ENCODE data around the gene ZNF546.

The ZNF546 gene

DNA sequence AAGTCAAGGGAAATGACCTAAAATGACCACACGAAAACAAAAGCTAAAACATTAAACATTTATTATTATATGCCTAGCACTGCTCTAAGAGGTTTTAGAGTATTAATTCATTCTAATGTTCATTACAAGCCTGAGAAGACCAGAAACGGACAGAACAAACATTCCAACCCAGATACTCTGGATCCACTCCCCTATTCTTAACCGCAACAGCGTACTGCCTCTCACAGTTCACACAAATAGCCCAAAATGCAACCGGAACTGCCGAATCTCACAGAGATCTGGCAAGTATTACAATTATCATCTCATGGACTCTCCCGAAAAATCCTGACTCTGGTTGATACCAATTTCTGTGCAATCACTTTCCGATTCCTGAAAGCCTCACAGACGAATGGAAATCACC, 57.8 kb downstream of the ZNF546 start:
- DNase-seq (ENCODE audit: low read depth in 1 of 2, low spot score in 1 of 2): no peak

DNA sequence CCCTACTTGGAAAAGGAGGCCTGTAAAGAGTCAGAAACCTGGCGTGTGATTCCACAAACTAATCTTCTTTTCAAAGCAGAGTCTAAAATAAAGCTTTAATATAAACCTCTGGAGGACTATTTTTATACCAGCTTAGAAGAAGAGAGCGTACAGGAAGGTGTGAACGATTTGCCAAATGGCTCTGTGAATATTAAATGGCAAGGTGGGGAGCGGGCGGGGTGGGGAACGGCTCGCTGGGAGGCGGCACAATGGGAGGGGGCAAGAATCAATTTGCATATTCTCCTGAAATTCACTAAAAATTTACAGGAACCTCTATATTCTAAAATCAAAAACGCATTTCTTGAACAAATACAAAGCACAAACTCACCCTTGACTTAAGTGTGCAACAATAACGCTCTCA, 58.2 kb downstream of the ZNF546 start:
- DNase-seq (ENCODE audit: low read depth in 1 of 2, low spot score in 1 of 2): no peak

DNA sequence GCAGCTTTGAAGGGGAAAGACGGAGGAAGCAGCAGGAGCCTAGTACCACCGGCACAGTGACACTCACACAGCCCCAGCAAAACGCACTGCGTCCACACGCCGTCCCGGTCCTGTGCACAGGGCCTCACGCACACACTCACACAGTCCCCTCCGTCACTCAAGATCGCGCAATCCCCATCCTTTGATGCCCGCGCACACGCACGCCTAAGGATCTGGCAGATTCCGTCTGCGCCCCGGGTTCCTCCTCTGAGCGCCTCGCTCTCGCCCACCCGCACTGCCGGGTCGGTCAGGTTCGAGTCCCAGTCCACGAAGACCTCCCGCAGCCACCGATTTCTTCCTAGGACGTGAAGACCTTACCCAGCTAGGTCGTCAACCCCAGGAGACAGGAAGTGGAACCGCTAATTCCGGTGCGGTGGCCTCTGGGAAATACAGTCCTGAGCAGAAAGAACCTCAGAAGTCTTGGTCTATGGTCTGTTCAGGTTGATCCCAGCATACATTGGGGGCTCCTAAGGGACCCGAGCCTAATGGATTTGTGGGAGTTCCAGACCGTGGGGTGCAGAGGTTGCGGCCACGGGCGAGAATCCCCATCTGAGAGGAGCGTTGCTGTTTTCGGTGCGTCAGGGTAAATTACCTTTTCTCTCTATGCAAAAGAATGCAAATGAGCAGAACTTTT, 59.1 kb downstream of the ZNF546 start, which contains the start of gene ZNF780B:
Gene ZNF780B (minus strand): TSS at position 400 of the 673 bp plus-strand sequence. CDS start 5,899 bp downstream, outside the sequence.
- peak; percentile 38 to 40 for DNase-seq (ENCODE audit: low read depth in 1 of 2, low spot score in 1 of 2)

DNA sequence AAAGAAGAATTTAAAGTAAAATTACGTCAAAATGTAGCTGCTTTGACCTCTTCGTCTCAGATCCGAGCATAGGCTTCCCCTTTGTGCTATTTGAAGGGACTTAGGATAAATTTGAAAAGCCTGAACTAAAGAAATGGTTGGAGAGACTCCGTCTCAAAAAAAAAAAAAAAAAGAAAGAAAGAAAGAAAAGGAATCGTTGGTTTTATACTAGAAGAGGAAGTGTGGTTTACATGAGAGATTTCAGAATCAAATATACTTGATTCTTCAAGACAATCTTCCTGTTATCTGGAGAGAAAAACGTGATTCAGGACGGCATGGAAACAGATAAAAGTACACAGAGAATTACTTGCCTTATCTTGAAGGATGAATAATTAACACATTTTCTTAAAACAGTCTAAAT, 59.6 kb downstream of the ZNF546 start:
- no peak for DNase-seq (ENCODE audit: low read depth in 1 of 2, low spot score in 1 of 2)

DNA sequence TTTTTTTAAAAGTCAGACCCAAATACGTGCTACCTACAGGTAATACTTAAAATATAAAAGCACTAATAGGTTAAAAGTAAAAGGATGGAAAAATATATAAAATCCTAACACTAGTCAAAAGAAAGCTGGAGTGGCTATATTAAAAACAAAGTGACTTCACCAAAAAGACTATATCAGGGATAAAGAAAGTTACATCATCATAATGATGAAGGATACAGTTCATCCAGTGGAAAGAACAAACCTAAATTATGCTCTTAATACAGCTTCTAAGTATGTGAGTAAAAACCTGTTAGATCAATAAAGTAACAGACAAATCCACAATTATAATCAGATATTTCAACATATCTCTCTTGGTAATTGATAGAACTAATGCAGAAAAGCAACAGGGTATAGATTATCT, 60.3 kb downstream of the ZNF546 start:
- DNase-seq (ENCODE audit: low read depth in 1 of 2, low spot score in 1 of 2): no peak

DNA sequence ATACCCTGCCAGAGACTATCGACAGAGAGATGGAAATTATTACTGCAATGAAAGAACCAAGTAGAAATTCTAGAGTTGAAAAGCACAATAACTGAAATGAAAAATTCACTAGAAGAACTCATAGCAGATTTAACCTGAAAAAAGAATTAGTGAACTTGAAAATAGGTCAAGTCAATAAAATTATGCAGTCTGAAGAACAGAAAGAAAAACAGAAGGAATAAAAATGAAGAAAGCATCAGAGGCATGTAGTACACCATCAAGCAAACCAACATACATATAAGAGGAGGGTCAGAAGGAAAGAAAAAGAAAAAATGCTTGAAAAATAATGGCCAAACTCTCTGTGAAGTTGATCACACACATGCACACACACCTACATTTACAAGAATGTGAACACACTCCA, 62.8 kb downstream of the ZNF546 start:
- no peak for DNase-seq (ENCODE audit: low read depth in 1 of 2, low spot score in 1 of 2)

DNA sequence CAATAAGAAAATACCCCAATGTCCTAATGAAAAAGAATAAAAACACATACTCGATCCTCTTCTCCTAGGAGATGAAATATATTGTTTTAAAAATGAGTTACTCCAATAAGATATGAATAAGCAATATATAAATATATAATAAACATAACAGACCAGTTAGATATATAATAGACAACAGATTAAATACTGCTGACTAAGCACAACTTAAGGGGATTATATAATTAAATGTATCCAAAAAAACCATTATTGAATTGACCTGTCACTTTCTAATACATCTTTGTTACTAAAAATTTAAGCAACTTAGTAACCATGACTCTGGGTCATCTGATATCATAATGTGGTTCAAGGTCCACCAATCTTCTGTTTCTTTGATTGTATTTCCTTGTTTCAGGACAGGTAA, 73.2 kb downstream of the ZNF546 start:
- DNase-seq (ENCODE audit: low read depth in 1 of 2, low spot score in 1 of 2): no peak

All from stimulated activated CD4-positive, alpha-beta T cell treated with anti-CD3 and anti-CD28 coated beads, Interleukin-15, amount 100 ng/mL, for 1 hour (primary cell).